Measurements from ENCODE around the gene EPYC. TPM values are rescaled to one million over a fixed set of nuclear protein-coding genes. Genes with fewer than 3 reads are reported as not detected.

The EPYC gene
- total RNA-seq, 1 donor from 2014 or later, result 2.2 TPM

Other genes starting within 250 kb of the EPYC start
- 1.4 TPM for gene CCER1, start 49.8 kb downstream of the EPYC start, total RNA-seq (ENCODE audit: insufficient read depth, low replicate concordance)
- 3.1 TPM for gene KERA, start 53.1 kb upstream of the EPYC start, total RNA-seq (ENCODE audit: insufficient read depth, low replicate concordance)
- gene LUM, start 106.5 kb upstream of the EPYC start, total RNA-seq (ENCODE audit: insufficient read depth, low replicate concordance), result 4,507 TPM
- 3,642 TPM for gene DCN, start 177.8 kb upstream of the EPYC start, total RNA-seq (ENCODE audit: insufficient read depth, low replicate concordance)

All from umbilical cord (tissue), 1 donor.